ENCODE data around the gene CNTNAP2.

DNA sequence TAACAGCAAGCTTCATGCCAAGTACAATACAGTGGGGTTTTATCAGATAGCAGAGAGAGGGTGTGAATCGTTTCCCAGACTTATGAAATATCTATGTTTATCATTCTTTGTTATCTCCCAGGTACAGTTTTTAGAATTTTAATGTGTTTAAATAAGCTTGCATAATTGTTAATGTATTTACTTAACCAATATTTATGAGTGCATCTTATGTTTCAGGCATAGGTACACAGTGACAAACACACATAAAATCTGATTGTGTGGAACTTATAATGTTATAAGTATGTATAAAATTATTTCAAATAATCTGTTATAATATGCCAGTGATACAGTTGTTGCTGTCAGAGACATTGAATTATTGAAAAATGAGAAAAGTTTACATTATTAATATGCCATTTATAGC, 1462.5 kb downstream of the CNTNAP2 start:
- TF ChIP-seq SIX5 (IDR thresholded peaks at IDR 0.05; ENCODE audit: low read depth, low read length) (no peak), CTCF (IDR thresholded peaks at IDR 0.05; ENCODE audit: control extremely low read depth in 1 of 3, insufficient read depth in 1 of 3, low read depth in 1 of 3, low read length in 3 of 3) (no peak), GABPA (IDR thresholded peaks at IDR 0.05; ENCODE audit: borderline replicate concordance, insufficient read depth, low read length) (no peak), JUND (IDR thresholded peaks at IDR 0.05; ENCODE audit: low read length) (no peak), SAP30 (IDR thresholded peaks at IDR 0.05; ENCODE audit: insufficient read depth, insufficient replicate concordance, low read length) (no peak), SRF (IDR thresholded peaks at IDR 0.05; ENCODE audit: low read depth, low read length) (no peak)
- TF ChIP-seq, protein P1, sequence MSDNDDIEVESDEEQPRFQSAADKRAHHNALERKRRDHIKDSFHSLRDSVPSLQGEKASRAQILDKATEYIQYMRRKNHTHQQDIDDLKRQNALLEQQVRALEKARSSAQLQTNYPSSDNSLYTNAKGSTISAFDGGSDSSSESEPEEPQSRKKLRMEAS (IDR thresholded peaks at IDR 0.05) = no peak
